H1 (cell line): ENCODE results near the gene NDP. TPM values are rescaled to one million over a fixed set of nuclear protein-coding genes. Genes with fewer than 3 reads are reported as not detected.

Experiments used
- BCL11A ChIP-seq, 2 experiments: IDR thresholded peaks; one replicate each; pipeline ENCODE4 v1.6.1; 2011; ENCODE audit warnings: low read depth in 2 of 2, low read length in 2 of 2, mild to moderate bottlenecking in 2 of 2
- EP300 ChIP-seq, 2 experiments: IDR thresholded peaks; 1 replicate in 1 of 2; 2 replicates in 1 of 2; pipeline ENCODE4 v1.6.1; 2011 to 2012; ENCODE audit warnings: low read depth in 2 of 2, low read length in 2 of 2, mild to moderate bottlenecking in 2 of 2, borderline replicate concordance in 1 of 2, inconsistent platforms in 1 of 2, moderate library complexity in 1 of 2
- JUN ChIP-seq: IDR thresholded peaks from 2 replicates; pipeline ENCODE4 v1.6.1; 2011; ENCODE audit warnings: low read depth, mild to moderate bottlenecking, improper control_type of control experiment, low read length
- NANOG ChIP-seq: IDR thresholded peaks from 2 replicates; pipeline ENCODE4 v1.6.1; 2011; ENCODE audit warnings: low read length, low read depth, mild to moderate bottlenecking, inconsistent platforms; ENCODE audit not compliant: insufficient read depth, poor library complexity, severe bottlenecking
- POU5F1 ChIP-seq: IDR thresholded peaks from 2 replicates; pipeline ENCODE4 v1.6.1; 2011; ENCODE audit warnings: low read depth, mild to moderate bottlenecking, low read length, moderate library complexity
- polyA plus RNA-seq, 7 experiments: library from polyadenylated mRNA; depleted of rRNA in 3 of 7; stranded (reverse) in 5 of 7; unstranded in 2 of 7; fragments of >200 nt in 5 of 7; fragments of 200-250 nt in 2 of 7; gene quantifications; 1 replicate in 5 of 7; 2 replicates in 1 of 7; 4 replicates in 1 of 7; pipeline versions ENCODE4 v1.2.1 to v1.2.3, GENCODE V29; 2011 to 2013; ENCODE audit warnings: missing spikeins in 2 of 7, mixed read lengths in 2 of 7
- total RNA-seq: library from RNA; stranded (reverse); fragmentation: NEBNext Ultra II Directional; extraction: Animal tissue kit (Norgen Biotek cat#: 25700); gene quantifications from 2 replicates; pipeline ENCODE4 v1.2.1, GENCODE V29; 2021
- TF ChIP-seq, protein P1 (sequence below): fragments of 300-600 bp; sonication (generic); IDR thresholded peaks from 2 replicates; pipeline ENCODE4 v1.7.1; 2012; ENCODE audit warnings: low read length, moderate library complexity, mild to moderate bottlenecking, inconsistent platforms; ENCODE audit not compliant: insufficient replicate concordance

The NDP gene
- total and polyA plus RNA-seq, 2 of the 8 experiments (the other 6 are each of a cell fraction or from before 2014, with no cell fraction given) = 0.26 to 0.82 TPM

DNA sequence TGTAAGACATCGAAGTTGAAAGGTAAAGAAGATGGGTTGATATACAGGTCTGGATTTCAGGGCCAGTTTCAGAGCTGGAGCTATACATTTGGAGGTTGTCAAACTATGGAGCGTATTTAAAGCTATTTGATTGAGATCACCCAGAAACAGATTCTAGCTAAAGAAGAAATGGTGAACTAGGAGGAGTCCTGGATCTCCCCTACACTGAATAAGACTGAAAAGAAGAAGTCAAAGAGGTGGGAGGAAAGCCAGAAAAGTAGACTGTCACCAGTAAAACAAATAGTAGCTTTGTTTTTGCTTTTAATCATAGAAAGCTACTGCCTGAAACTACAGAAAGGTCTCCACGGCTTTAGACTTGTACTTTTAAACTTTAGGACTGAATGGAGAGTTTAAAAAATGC, 5.0 kb upstream of the NDP start (continued):
- TF ChIP-seq, protein P1, sequence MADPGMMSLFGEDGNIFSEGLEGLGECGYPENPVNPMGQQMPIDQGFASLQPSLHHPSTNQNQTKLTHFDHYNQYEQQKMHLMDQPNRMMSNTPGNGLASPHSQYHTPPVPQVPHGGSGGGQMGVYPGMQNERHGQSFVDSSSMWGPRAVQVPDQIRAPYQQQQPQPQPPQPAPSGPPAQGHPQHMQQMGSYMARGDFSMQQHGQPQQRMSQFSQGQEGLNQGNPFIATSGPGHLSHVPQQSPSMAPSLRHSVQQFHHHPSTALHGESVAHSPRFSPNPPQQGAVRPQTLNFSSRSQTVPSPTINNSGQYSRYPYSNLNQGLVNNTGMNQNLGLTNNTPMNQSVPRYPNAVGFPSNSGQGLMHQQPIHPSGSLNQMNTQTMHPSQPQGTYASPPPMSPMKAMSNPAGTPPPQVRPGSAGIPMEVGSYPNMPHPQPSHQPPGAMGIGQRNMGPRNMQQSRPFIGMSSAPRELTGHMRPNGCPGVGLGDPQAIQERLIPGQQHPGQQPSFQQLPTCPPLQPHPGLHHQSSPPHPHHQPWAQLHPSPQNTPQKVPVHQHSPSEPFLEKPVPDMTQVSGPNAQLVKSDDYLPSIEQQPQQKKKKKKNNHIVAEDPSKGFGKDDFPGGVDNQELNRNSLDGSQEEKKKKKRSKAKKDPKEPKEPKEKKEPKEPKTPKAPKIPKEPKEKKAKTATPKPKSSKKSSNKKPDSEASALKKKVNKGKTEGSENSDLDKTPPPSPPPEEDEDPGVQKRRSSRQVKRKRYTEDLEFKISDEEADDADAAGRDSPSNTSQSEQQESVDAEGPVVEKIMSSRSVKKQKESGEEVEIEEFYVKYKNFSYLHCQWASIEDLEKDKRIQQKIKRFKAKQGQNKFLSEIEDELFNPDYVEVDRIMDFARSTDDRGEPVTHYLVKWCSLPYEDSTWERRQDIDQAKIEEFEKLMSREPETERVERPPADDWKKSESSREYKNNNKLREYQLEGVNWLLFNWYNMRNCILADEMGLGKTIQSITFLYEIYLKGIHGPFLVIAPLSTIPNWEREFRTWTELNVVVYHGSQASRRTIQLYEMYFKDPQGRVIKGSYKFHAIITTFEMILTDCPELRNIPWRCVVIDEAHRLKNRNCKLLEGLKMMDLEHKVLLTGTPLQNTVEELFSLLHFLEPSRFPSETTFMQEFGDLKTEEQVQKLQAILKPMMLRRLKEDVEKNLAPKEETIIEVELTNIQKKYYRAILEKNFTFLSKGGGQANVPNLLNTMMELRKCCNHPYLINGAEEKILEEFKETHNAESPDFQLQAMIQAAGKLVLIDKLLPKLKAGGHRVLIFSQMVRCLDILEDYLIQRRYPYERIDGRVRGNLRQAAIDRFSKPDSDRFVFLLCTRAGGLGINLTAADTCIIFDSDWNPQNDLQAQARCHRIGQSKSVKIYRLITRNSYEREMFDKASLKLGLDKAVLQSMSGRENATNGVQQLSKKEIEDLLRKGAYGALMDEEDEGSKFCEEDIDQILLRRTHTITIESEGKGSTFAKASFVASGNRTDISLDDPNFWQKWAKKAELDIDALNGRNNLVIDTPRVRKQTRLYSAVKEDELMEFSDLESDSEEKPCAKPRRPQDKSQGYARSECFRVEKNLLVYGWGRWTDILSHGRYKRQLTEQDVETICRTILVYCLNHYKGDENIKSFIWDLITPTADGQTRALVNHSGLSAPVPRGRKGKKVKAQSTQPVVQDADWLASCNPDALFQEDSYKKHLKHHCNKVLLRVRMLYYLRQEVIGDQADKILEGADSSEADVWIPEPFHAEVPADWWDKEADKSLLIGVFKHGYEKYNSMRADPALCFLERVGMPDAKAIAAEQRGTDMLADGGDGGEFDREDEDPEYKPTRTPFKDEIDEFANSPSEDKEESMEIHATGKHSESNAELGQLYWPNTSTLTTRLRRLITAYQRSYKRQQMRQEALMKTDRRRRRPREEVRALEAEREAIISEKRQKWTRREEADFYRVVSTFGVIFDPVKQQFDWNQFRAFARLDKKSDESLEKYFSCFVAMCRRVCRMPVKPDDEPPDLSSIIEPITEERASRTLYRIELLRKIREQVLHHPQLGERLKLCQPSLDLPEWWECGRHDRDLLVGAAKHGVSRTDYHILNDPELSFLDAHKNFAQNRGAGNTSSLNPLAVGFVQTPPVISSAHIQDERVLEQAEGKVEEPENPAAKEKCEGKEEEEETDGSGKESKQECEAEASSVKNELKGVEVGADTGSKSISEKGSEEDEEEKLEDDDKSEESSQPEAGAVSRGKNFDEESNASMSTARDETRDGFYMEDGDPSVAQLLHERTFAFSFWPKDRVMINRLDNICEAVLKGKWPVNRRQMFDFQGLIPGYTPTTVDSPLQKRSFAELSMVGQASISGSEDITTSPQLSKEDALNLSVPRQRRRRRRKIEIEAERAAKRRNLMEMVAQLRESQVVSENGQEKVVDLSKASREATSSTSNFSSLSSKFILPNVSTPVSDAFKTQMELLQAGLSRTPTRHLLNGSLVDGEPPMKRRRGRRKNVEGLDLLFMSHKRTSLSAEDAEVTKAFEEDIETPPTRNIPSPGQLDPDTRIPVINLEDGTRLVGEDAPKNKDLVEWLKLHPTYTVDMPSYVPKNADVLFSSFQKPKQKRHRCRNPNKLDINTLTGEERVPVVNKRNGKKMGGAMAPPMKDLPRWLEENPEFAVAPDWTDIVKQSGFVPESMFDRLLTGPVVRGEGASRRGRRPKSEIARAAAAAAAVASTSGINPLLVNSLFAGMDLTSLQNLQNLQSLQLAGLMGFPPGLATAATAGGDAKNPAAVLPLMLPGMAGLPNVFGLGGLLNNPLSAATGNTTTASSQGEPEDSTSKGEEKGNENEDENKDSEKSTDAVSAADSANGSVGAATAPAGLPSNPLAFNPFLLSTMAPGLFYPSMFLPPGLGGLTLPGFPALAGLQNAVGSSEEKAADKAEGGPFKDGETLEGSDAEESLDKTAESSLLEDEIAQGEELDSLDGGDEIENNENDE = no peak
- TF ChIP-seq POU5F1 (no peak), EP300 (IDR thresholded peaks at IDR 0.05; ENCODE audit: borderline replicate concordance in 1 of 2, low read depth in 2 of 2, low read length in 2 of 2) (no peak), BCL11A (IDR thresholded peaks at IDR 0.05; ENCODE audit: low read depth in 2 of 2, low read length in 2 of 2) (no peak), NANOG (no peak), JUN (no peak)
